Umbilical cord (tissue), 2 donors: ENCODE data around the gene PSD. TPM values are rescaled to one million over a fixed set of nuclear protein-coding genes. Genes with fewer than 3 reads are reported as not detected.

Experiments
- DNase-seq: peaks from one replicate; pipeline ENCODE4 v3.0.0-alpha.2; 2015; ENCODE audit warnings: low spot score
- total RNA-seq: library from RNA; depleted of rRNA; stranded (reverse); fragments of >200 nt; gene quantifications from one replicate; pipeline ENCODE4 v1.2.3, GENCODE V29; 2014; ENCODE audit warnings: low replicate concordance; ENCODE audit not compliant: insufficient read depth

Gene PSD
- total RNA-seq, 1 donor from 2014 or later, result 11.6 TPM

GRCh38 chr10:102405108-102405571 lies 13.4 kb downstream of the PSD start:
- DNase-seq, result no peak

- no peak for DNase-seq
Observed at GRCh38 chr10:102404361-102405107, 14.1 kb downstream of the PSD start.

GRCh38 chr10:102403115-102403514 lies 15.5 kb downstream of the PSD start:
- no peak for DNase-seq

- DNase-seq, result no peak
Observed at GRCh38 chr10:102402512-102402896, 16.1 kb downstream of the PSD start.

GRCh38 chr10:102401735-102402511 lies 16.7 kb downstream of the PSD start:
- peak; percentile 61 for DNase-seq

GRCh38 chr10:102401342-102401654 lies 17.3 kb downstream of the PSD start:
- no peak for DNase-seq

- no peak for DNase-seq
Observed at GRCh38 chr10:102400598-102401341, 17.8 kb downstream of the PSD start.

GRCh38 chr10:102400076-102400475 lies 18.5 kb downstream of the PSD start:
- no peak for DNase-seq

GRCh38 chr10:102399217-102400021 lies 19.2 kb downstream of the PSD start:
- DNase-seq, result peak; percentile 91

- DNase-seq, result no peak
Observed at GRCh38 chr10:102398172-102399020, 20.2 kb downstream of the PSD start.

- no peak for DNase-seq
Observed at GRCh38 chr10:102397222-102398171, 21.1 kb downstream of the PSD start.

GRCh38 chr10:102396730-102397151 lies 21.8 kb downstream of the PSD start:
- no peak for DNase-seq

GRCh38 chr10:102396317-102396650 lies 22.3 kb downstream of the PSD start:
- DNase-seq, result no peak

GRCh38 chr10:102395400-102396316 lies 22.9 kb downstream of the PSD start, which contains the start of gene NFKB2:
NFKB2 (plus strand) TSS chr10:102395705; CDS start chr10:102395960, 255 bp downstream.
- peak; percentile 94 for DNase-seq

- DNase-seq, result no peak
Observed at GRCh38 chr10:102394801-102395399, 23.7 kb downstream of the PSD start.

- DNase-seq, result peak; percentile 93
Observed at GRCh38 chr10:102394079-102394800, 24.3 kb downstream of the PSD start.

- no peak for DNase-seq
Observed at GRCh38 chr10:102393411-102394078, 25.0 kb downstream of the PSD start.
